Lower leg skin (tissue), 4 donors: ENCODE measurements around the gene OAS2. TPM values are rescaled to one million over a fixed set of nuclear protein-coding genes. Genes with fewer than 3 reads are reported as not detected.

Source experiments
- DNase-seq, 2 donors: peaks; one replicate each; pipeline ENCODE4 v3.0.0-alpha.2; 2019; ENCODE audit warnings: low spot score in 2 of 2
- H3K4me3 ChIP-seq: fragments of 200-600 bp; sonication (generic); 2 replicates; pipeline ENCODE4 v1.5.1; 2017; ENCODE audit warnings: mild to moderate bottlenecking, low read depth; ENCODE audit not compliant: poor library complexity, severe bottlenecking
- CTCF ChIP-seq, 3 donors: fragments of 450-650 bp; IDR thresholded peaks; one replicate each; pipeline ENCODE4 v1.5.1; 2016; ENCODE audit warnings: antibody characterized with exemption in 3 of 3, mild to moderate bottlenecking in 3 of 3, moderate library complexity in 2 of 3
- POLR2A ChIP-seq, 2 donors: fragments of 450-650 bp; IDR thresholded peaks; one replicate each; pipeline ENCODE4 v1.6.1; 2016 to 2017; ENCODE audit warnings: antibody characterized with exemption in 2 of 2, mild to moderate bottlenecking in 1 of 2, moderate library complexity in 1 of 2
- WGBS, 2 donors: methylation state at CpG; one replicate each; pipeline ENCODE4 v1.1.5; 2018; 5-methylcytosine and 5-hydroxymethylcytosine counted together
- intact Hi-C: fragments of 100-400 bp; cut with DNase I; formaldehyde crosslinking; loops from one replicate; pipeline ENCODE4 v1.15.0; 2023; ENCODE audit warnings: low total_unique reads
- total RNA-seq, 4 donors: library from RNA; depleted of rRNA; stranded (reverse); fragments of >200 nt; gene quantifications; one replicate each; pipeline ENCODE4 v1.1.0, GENCODE V29; 2016

OAS2 gene
- total RNA-seq, 4 donors from 2014 or later: 2.6 to 3.8 (median 3.3) TPM

GRCh38 chr12:113006206-113006605, 27.9 kb downstream of the OAS2 start:
- TF ChIP-seq CTCF (IDR thresholded peaks at IDR 0.05) (no peak), POLR2A (IDR thresholded peaks at IDR 0.05) (no peak)
- H3K4me3 ChIP-seq: no peak overlapping the region
- 86 to 87% methylated on average over 7 of the region's 7 CpGs for WGBS, 2 donors
- intact Hi-C loops: no loop called here
- DNase-seq: no peak

DNA sequence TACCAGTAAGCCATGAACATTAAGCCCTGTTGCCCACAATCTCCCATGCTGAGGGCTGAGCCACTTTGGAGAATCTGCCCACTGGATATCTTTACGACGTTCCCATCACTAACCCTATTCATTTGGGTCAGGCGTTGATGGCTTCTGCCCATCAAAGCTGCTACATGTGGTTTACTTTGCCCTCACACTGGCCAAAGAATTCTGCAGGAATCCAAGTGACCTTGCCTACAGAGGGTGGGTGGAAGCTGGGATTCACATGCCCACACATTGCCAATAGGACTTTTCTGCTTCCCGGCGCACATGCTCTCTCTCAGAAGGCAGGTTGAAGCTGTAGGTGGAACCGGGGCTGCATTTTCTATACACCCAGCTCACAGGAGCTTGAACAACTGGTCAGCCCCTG, 28.3 kb downstream of the OAS2 start:
- 92 to 98% methylated on average over 6 of the region's 6 CpGs for WGBS, 2 donors
- DNase-seq: no peak
- H3K4me3 ChIP-seq: no peak overlapping the region
- TF ChIP-seq CTCF (IDR thresholded peaks at IDR 0.05) (no peak), POLR2A (IDR thresholded peaks at IDR 0.05) (no peak)
- intact Hi-C loops: no loop called here

- intact Hi-C loops: no loop called here
- TF ChIP-seq POLR2A (IDR thresholded peaks at IDR 0.05) (no peak), CTCF (IDR thresholded peaks at IDR 0.05) (no peak)
- DNase-seq: no peak
- WGBS, 2 donors: 87 to 89% methylated on average over 4 of the region's 4 CpGs
- no peak overlapping the region for H3K4me3 ChIP-seq
These were observed 28.8 kb downstream of the OAS2 start for GRCh38 chr12:113007166-113007565.

GRCh38 chr12:113010701-113011100, 32.4 kb downstream of the OAS2 start:
- intact Hi-C loops: no loop called here
- no peak overlapping the region for H3K4me3 ChIP-seq
- DNase-seq: no peak
- 74 to 78% methylated on average over 2 of the region's 2 CpGs for WGBS, 2 donors
- TF ChIP-seq CTCF (IDR thresholded peaks at IDR 0.05) (no peak), POLR2A (IDR thresholded peaks at IDR 0.05) (no peak)

DNA sequence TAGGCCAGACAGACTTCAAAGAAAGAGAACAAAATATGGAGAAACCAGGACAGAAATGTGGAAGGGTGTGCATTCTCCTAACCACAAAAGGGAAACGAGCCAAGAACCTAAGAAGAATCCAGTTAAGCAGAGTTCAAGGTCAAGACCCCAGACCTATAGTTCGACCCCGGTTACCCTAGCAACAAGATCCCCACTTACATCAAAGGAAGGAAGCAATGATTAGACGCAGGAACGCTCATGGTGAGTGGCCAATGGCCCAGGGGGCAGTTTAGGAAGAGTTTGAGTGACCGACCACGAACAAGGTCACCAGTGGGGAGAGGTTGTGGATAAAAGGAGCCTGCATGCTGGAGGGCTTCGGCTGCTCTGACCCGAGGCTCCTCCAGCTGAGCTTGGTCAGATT, 36.2 kb downstream of the OAS2 start:
- 53 to 58% methylated on average over 9 of the region's 9 CpGs for WGBS, 2 donors
- DNase-seq: no peak
- intact Hi-C loops: no loop called here
- no peak for TF ChIP-seq CTCF (IDR thresholded peaks at IDR 0.05)
- no peak for TF ChIP-seq POLR2A (IDR thresholded peaks at IDR 0.05)
- H3K4me3 ChIP-seq: no peak overlapping the region

DNA sequence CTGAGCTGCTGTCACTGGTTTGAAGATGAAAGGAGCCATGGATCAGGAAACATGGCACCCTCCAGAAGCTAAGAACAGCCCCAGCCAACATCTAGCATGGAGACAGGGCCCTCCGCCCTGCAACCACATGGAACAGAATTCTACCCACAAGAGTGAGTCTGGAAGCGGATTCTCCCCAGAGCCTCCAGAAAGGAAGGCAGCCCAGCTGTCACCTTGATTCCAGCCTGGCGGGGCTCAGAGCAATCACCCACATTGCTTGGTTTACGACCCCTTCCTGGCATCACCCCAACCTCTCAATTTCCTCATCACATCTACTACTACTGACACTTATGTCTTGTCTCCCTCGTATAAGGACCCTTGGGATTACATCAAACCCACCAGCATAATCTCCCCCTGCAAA, 38.5 kb downstream of the OAS2 start:
- H3K4me3 ChIP-seq: no peak overlapping the region
- TF ChIP-seq POLR2A (IDR thresholded peaks at IDR 0.05) (no peak), CTCF (IDR thresholded peaks at IDR 0.05) (no peak)
- no peak for DNase-seq
- intact Hi-C loops: no loop called here
- 72 to 78% methylated on average over 5 of the region's 5 CpGs for WGBS, 2 donors
